Measurements from ENCODE around the gene VSTM2L. TPM values are rescaled to one million over a fixed set of nuclear protein-coding genes. Genes with fewer than 3 reads are reported as not detected.
"Not testable (repeated sequence)": the region's sequence is repeated elsewhere in the genome, so short reads cannot be mapped to it uniquely, and the experiment has no call there.

VSTM2L gene
- total and polyA plus RNA-seq, 2 of the 13 experiments (the other 11 are each of a cell fraction or from before 2014, with no cell fraction given) = not detected

- no peak for TF ChIP-seq RORA (CRISPR knock-in tag; IDR thresholded peaks at IDR 0.05)
- TF ChIP-seq KDM2A (CRISPR knock-in tag; IDR thresholded peaks at IDR 0.05; ENCODE audit: borderline replicate concordance, low read depth) = no peak
- TF ChIP-seq ZNF792 (CRISPR knock-in tag; IDR thresholded peaks at IDR 0.05) = no peak
- TF ChIP-seq, protein P1, sequence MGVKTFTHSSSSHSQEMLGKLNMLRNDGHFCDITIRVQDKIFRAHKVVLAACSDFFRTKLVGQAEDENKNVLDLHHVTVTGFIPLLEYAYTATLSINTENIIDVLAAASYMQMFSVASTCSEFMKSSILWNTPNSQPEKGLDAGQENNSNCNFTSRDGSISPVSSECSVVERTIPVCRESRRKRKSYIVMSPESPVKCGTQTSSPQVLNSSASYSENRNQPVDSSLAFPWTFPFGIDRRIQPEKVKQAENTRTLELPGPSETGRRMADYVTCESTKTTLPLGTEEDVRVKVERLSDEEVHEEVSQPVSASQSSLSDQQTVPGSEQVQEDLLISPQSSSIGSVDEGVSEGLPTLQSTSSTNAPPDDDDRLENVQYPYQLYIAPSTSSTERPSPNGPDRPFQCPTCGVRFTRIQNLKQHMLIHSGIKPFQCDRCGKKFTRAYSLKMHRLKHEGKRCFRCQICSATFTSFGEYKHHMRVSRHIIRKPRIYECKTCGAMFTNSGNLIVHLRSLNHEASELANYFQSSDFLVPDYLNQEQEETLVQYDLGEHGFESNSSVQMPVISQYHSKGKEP (CRISPR knock-in tag; IDR thresholded peaks at IDR 0.05) = no peak
These were observed 49.0 kb upstream of the VSTM2L start (continued) for GRCh38 chr20:37853823-37854375.

- peaks cover 10 to 44% of the 10 kb centered on the region in 2 experiments for H3K36me3 ChIP-seq (replicated peaks in 1 of 2; ENCODE audit: control insufficient read depth in 1 of 2, insufficient read depth in 2 of 2, low read length in 2 of 2)
- H3K27me3 ChIP-seq (ENCODE audit: control insufficient read depth in 1 of 2, insufficient read depth in 2 of 2, low read length in 2 of 2); intact Hi-C loops (cut with micrococcal nuclease; ENCODE audit: unreplicated experiment); H3K4me2 ChIP-seq (ENCODE audit: low read depth, low read length); ATAC-seq; H3K4me1 ChIP-seq (ENCODE audit: insufficient read depth, low read length); H2AFZ ChIP-seq (ENCODE audit: low read length); BruUV-seq (replicated peaks); H3K9me3 ChIP-seq (ENCODE audit: low read length); FAIRE-seq; DNase-seq (ENCODE audit: low spot score); H3K4me3 ChIP-seq (replicated peaks in 1 of 3; ENCODE audit: insufficient read depth in 1 of 3, low read depth in 2 of 3, low read length in 3 of 3); H3K27ac ChIP-seq (ENCODE audit: extremely low read length, insufficient read depth, low read length); in situ Hi-C loops (cut with HindIII; ENCODE audit: extremely low pct_ligation_motif_present, low pct_unique_long_range_greater_than_20kb); H3K9ac ChIP-seq (ENCODE audit: insufficient read depth, low read depth, low read length); POLR2A ChIA-PET; CTCF ChIA-PET (ENCODE audit: low intra/inter-chr PET ratio, low total read pairs); H4K20me1 ChIP-seq (ENCODE audit: insufficient read depth, low read length); H3K79me2 ChIP-seq (ENCODE audit: insufficient read depth, low read length): not testable (repeated sequence)
- TF ChIP-seq MAFF (IDR thresholded peaks at IDR 0.05; ENCODE audit: low read depth, low read length) (peak; percentile 76), MAFK (conservative IDR thresholded peaks at IDR 0.05 in 1 of 2, IDR thresholded peaks at IDR 0.05 in 1 of 2; ENCODE audit: low read length in 2 of 2) (peak; percentile 61 to 84; a peak in 2 of 4 replicates)
- 95% methylated on average over 5 of the region's 5 CpGs for WGBS (ENCODE audit: low lambda C conversion rate)
These were observed 46.9 kb upstream of the VSTM2L start for GRCh38 chr20:37856034-37856433.

Measured in HepG2 (cell line).